Fibroblast of villous mesenchyme (primary cell): ENCODE measurements around the gene DPCD. TPM values are rescaled to one million over a fixed set of nuclear protein-coding genes. Genes with fewer than 3 reads are reported as not detected.
A peak's percentile ranks its signal among the peaks of the same experiment; 100 is the strongest.

Source experiments
- DNase-seq: peaks from one replicate; pipeline ENCODE4 v3.0.0-alpha.2; 2010; ENCODE audit warnings: low read depth
- H3K4me3 ChIP-seq: 2 replicates; pipeline ENCODE4 v1.5.1; 2011; ENCODE audit warnings: low read depth, mild to moderate bottlenecking, low read length
- total RNA-seq: library from RNA; depleted of rRNA; stranded (reverse); fragments of >200 nt; gene quantifications from 2 replicates; pipeline ENCODE4 v1.2.3, GENCODE V29; 2012
- TF ChIP-seq, protein P1 (sequence below): IDR thresholded peaks from 2 replicates; pipeline ENCODE4 v1.5.1; 2012; ENCODE audit warnings: low read depth, mild to moderate bottlenecking, low read length; ENCODE audit not compliant: insufficient read depth

DPCD gene
- total RNA-seq, 1 donor: 34.1 TPM

DNA sequence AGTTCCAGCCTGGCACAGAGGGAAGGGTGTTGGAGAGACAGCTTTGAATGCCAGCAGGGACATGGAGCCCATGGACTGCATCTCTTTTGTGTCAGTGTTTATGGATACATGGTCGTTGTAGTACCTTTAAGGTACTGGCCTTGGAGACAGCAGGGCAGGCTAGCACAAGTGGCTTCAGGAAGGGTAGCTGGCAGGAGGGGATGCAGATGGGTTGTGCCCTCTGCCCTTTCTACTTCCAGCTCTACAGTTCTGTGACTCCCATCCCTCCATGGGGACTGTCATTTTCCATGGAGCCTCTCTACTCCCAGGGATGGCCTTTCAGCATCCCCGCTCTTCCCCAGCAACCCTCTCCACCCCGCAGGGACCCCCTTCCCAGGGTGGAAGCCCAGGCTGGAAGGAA, 25.1 kb upstream of the DPCD start:
- TF ChIP-seq, protein P1, sequence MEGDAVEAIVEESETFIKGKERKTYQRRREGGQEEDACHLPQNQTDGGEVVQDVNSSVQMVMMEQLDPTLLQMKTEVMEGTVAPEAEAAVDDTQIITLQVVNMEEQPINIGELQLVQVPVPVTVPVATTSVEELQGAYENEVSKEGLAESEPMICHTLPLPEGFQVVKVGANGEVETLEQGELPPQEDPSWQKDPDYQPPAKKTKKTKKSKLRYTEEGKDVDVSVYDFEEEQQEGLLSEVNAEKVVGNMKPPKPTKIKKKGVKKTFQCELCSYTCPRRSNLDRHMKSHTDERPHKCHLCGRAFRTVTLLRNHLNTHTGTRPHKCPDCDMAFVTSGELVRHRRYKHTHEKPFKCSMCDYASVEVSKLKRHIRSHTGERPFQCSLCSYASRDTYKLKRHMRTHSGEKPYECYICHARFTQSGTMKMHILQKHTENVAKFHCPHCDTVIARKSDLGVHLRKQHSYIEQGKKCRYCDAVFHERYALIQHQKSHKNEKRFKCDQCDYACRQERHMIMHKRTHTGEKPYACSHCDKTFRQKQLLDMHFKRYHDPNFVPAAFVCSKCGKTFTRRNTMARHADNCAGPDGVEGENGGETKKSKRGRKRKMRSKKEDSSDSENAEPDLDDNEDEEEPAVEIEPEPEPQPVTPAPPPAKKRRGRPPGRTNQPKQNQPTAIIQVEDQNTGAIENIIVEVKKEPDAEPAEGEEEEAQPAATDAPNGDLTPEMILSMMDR: no peak
- no peak for DNase-seq

DNA sequence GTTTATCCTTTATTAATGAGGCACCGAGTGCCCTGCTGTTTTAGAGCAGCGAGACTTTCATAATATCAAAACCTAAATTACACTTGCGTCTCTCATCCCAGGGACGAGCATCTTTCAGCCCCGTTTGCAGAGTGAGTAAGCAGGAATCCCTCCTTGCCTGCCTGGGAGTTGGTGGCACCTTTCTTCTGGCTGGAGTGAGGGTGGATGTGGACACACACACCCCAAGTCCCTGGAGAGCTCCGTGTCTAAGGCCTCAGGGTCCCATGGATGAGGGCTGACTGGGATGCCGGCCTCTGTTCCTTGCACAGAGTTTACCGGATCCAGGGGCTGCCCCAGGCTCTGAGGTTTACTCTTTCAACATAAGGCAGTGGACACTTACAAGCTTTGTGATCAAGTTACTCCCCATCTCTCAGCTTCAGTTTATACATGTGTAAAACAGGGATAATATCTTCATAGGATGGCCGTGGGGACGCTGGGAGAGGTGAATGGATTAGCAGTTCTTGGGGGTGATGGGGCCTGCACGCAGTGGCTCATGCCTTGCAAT, 24.6 kb upstream of the DPCD start:
- TF ChIP-seq, protein P1: no peak
- H3K4me3 ChIP-seq: no peak overlapping the region
- no peak for DNase-seq

More for the DNA sequence above, 25.1 kb upstream of the DPCD start:
- no peak overlapping the region for H3K4me3 ChIP-seq

DNA sequence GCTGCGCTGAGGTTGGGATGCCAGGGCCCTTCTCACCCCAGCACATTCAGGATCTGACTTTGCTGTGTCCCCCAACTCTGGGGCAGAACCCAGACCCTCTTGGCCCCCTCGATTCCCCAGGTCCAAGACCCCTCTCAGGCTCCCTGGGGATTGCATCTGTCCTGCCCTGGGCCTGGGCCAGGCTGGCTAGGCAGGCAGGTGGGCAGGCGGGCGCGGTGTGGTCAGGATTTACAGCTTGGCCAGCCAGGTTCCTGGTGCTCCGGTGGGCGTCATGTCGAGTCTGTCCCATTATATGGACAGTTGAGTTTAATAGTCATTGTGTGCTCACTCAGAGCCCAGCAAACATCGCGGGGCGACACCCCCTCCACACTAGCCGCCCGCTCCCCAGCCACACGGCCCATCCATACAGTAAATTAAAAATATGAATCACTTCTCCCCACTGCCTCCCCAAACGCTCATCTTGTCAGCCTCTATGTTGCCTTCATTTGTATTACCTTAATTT, 23.6 kb upstream of the DPCD start:
- DNase-seq: no peak
- TF ChIP-seq, protein P1: no peak
- H3K4me3 ChIP-seq: no peak overlapping the region

DNA sequence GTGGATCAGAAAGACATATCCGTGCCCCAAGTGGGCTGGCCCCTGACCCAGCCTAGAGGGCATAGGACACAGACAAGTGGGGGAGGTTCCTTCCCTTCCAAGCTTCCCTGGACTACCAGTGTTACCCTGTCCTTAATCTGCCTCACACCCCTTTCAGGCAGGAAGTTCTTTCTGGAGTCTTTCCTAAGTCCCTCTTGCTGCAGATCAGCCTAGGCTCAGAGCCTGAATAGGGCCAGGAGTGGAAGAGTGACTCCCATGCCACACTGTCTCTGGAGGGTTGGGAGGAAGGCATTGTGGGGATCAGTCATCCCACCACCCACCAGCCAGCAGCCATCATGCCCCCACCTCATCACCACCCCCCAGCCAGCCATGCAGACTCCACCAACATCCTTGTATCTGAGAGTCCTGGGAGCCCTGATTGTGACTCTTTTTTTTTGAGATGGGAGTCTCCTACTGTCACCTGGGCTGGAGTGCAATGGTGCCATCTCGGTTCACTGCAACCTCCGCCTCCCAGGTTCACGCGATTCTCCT, 22.7 kb upstream of the DPCD start:
- TF ChIP-seq, protein P1: no peak
- DNase-seq: no peak

DNA sequence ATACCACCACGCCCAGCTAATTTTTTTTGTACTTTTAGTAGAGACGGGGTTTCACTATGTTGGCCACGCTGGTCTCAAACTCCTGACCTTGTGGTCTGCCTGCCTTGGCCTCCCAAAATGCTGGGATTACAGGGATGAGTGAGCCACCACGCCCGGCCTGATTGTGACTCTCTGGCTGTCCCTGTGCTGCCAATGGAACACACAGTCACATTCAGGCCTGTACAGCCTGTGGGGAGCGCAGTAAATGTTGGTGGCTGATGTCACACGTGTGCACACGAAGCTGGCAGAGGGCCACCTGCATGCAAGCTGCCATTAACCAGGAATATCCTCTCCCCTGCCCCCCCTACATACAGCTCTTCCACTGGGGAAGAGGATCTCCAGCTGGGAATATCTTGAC, 22.2 kb upstream of the DPCD start:
- no peak for DNase-seq
- H3K4me3 ChIP-seq: no peak overlapping the region
- TF ChIP-seq, protein P1: no peak

More for the DNA sequence above, 22.7 kb upstream of the DPCD start:
- H3K4me3 ChIP-seq: no peak overlapping the region

DNA sequence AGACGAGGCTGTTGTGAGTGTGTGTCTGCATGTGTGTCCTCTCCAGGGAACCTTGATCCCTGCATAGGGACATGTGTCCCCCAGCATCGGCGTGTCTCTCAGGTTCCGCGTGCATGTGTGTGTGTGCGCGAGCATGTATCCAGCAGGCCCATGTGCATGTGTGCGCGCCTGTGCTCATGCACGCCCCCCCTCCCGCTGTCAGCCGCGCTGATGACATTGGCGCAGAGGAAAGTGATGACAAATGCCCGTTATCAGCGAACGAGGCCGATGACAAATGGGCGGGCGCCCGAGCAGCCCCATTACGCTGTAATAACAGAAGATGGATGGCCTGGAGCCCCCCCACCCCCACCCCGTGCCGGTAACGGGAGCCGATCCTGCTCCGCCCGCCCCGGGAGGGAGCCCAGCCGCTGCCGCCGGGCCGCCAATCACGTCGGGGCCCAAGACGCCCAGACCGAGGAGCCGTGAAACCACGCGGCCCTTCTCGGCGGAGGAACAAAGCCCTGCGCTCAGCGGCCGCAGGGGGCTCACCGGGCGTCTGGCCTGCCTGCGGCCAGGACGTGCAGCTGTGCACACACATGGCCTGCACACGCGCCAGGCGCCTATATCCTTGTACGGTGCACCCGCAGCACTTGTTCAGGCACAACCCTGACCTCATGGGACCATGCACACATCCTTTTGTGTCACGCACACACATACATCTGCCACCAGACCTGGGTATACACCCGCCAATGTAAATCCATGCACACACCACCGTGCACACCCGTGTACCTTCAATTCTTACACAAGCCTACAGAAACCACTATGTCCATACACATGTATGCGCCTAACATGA, 21.6 kb upstream of the DPCD start:
- TF ChIP-seq, protein P1: no peak
- DNase-seq: no peak
- H3K4me3 ChIP-seq: peak overlapping the region; percentile 6
